Vagina (tissue), 2 donors: ENCODE data around the gene LYPD1. TPM values are rescaled to one million over a fixed set of nuclear protein-coding genes. Genes with fewer than 3 reads are reported as not detected.

Experiments
- DNase-seq, 2 donors: peaks; one replicate each; pipeline ENCODE4 v3.0.0-alpha.2; 2017; ENCODE audit errors: extremely low spot score in 2 of 2
- H3K27ac ChIP-seq: fragments of 200-600 bp; sonication (generic); one replicate; pipeline ENCODE4 v1.5.1; 2019
- H3K27me3 ChIP-seq: fragments of 200-600 bp; sonication (generic); one replicate; pipeline ENCODE4 v1.5.1; 2019
- H3K36me3 ChIP-seq, 2 donors: fragments of 200-600 bp; sonication (generic); one replicate each; pipeline ENCODE4 v1.5.1; 2017 to 2019
- H3K4me1 ChIP-seq: fragments of 200-600 bp; sonication (generic); one replicate; pipeline ENCODE4 v1.5.1; 2019
- H3K4me3 ChIP-seq, 2 donors: fragments of 200-600 bp; sonication (generic); 1 replicate in 1 of 2; 2 replicates in 1 of 2; pipeline ENCODE4 v1.5.1; 2016 to 2019
- H3K9me3 ChIP-seq: fragments of 200-600 bp; sonication (generic); one replicate; pipeline ENCODE4 v1.5.1; 2019
- CTCF ChIP-seq, 3 experiments: fragments of 450-650 bp in 2 of 3; fragments of 200-600 bp in 1 of 3; sonication (generic) in 1 of 3; IDR thresholded peaks; one replicate each; pipeline ENCODE4 v1.5.1; 2017 to 2019; ENCODE audit warnings: antibody characterized with exemption in 3 of 3, mild to moderate bottlenecking in 2 of 3, moderate library complexity in 2 of 3
- POLR2A ChIP-seq, 2 donors: fragments of 450-650 bp; IDR thresholded peaks; one replicate each; pipeline ENCODE4 v1.6.1; 2017; ENCODE audit warnings: antibody characterized with exemption in 2 of 2, mild to moderate bottlenecking in 2 of 2, moderate library complexity in 2 of 2
- POLR2AphosphoS5 ChIP-seq, 2 donors: sonication (generic); formaldehyde crosslinking; IDR thresholded peaks; one replicate each; pipeline ENCODE4 v1.9.0; 2017; ENCODE audit warnings: antibody characterized with exemption in 2 of 2, mild to moderate bottlenecking in 2 of 2, low read depth in 1 of 2; ENCODE audit not compliant: insufficient read depth in 1 of 2
- intact Hi-C: fragments of 100-400 bp; cut with DNase I; formaldehyde crosslinking; loops from one replicate; pipeline ENCODE4 v1.15.1; 2023
- total RNA-seq: library from RNA; depleted of rRNA; stranded (reverse); fragments of >200 nt; gene quantifications from one replicate; pipeline ENCODE4 v1.2.3, GENCODE V29; 2016

The LYPD1 gene
- total RNA-seq, 1 donor from 2014 or later = not detected

DNA sequence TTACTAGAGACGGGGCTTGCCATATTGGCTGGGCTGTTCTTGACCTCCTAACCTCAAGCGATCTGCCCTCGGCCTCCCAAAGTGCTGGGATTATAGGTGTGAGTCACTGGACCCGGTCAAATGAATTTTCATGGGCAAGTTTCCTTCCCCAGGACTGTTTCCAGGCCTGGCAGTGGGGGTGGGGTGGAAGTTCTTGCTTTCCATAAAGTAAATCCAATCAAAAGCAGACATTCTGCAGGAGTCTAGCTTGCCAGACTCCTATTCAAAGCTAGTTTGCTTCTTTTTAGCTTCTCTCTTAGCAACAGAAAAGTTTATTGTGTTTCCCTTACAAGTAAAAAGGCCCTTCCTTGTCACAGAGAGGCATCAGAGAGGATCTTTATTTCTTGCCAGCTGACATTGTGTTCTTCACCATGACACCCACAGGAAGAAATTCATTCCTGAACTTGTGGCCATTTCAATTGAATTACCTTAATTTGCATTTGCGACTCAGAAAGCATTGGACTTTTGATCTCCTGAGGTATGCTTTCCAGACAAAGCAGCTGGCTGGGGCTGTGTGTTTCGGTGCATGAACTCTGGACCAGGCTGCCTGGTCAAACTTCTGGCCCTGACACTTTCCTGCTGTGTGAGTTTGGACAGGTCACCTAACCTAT is 37.9 kb downstream of the LYPD1 start:
- Histone ChIP-seq H3K27me3 (no peaks in the 10 kb centered on the region), H3K27ac (no peak overlapping the region), H3K4me1 (peaks cover 15% of the 10 kb centered on the region), H3K9me3 (no peaks in the 10 kb centered on the region), H3K4me3 (no peak overlapping the region), H3K36me3 (no peaks in the 10 kb centered on the region)
- DNase-seq = no peak
- TF ChIP-seq CTCF (IDR thresholded peaks at IDR 0.05) = no peak
- no peak for TF ChIP-seq POLR2AphosphoS5 (IDR thresholded peaks at IDR 0.05; ENCODE audit: insufficient read depth in 1 of 2, low read depth in 1 of 2)
- TF ChIP-seq POLR2A (IDR thresholded peaks at IDR 0.05) = no peak
- intact Hi-C loops = no loop called here

GRCh38 chr2:132627536-132627935 is 42.5 kb downstream of the LYPD1 start:
- Histone ChIP-seq H3K4me3 (no peak overlapping the region), H3K36me3 (no peaks in the 10 kb centered on the region), H3K9me3 (no peaks in the 10 kb centered on the region), H3K27ac (no peak overlapping the region), H3K27me3 (no peaks in the 10 kb centered on the region), H3K4me1 (peaks cover 21% of the 10 kb centered on the region)
- TF ChIP-seq POLR2A (IDR thresholded peaks at IDR 0.05) = no peak
- TF ChIP-seq CTCF (IDR thresholded peaks at IDR 0.05) = no peak
- TF ChIP-seq POLR2AphosphoS5 (IDR thresholded peaks at IDR 0.05; ENCODE audit: insufficient read depth in 1 of 2, low read depth in 1 of 2) = no peak
- intact Hi-C loops = no loop called here
- no peak for DNase-seq

DNA sequence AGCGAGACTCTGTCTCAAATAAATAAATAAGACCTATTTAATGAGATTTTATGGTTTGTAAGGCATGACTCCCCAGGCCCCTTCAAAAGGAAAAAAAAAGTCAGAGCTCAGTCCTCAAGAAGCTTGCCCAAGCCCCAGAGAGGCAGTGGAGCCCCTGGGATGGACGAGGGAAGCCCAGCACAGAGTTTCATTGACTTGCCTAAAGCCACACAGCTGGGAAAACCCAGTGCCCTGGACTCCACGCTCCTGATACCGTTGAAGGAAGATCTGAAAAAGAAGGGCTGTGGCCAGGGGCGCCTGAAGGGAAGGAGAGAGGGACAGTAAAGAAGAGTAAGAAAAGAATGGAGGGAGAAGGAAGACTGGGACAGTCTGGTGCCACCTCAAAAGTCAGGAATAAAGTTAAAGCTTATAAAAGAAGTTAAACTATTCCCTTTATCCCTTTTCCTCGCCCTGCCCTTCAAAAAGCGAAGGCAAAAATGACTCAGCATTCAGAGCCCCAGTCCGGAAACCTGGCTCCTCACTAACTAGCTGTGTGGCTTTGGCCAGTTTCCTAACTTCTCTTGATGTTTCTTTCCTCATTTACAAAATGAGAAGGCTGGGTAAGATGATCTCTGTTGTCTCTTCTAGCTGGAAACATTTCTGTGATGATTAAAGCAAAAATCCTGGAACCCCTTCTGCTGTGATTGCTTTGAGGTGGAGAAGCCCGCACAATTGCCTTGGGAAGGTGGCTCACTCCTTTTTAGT is 46.7 kb downstream of the LYPD1 start:
- intact Hi-C loops = no loop called here
- no peaks in the 10 kb centered on the region for H3K27me3 ChIP-seq
- H3K4me1 ChIP-seq = peaks cover 11% of the 10 kb centered on the region
- H3K27ac ChIP-seq = no peak overlapping the region
- no peak overlapping the region for H3K4me3 ChIP-seq
- H3K9me3 ChIP-seq = no peaks in the 10 kb centered on the region
- DNase-seq = no peak
- H3K36me3 ChIP-seq = no peaks in the 10 kb centered on the region
- no peak for TF ChIP-seq CTCF (IDR thresholded peaks at IDR 0.05)
- no peak for TF ChIP-seq POLR2AphosphoS5 (IDR thresholded peaks at IDR 0.05; ENCODE audit: insufficient read depth in 1 of 2, low read depth in 1 of 2)
- no peak for TF ChIP-seq POLR2A (IDR thresholded peaks at IDR 0.05)

GRCh38 chr2:132621131-132621875 is 48.7 kb downstream of the LYPD1 start:
- no peaks in the 10 kb centered on the region for H3K36me3 ChIP-seq
- H3K27ac ChIP-seq = no peak overlapping the region
- H3K4me3 ChIP-seq = no peak overlapping the region
- intact Hi-C loops = no loop called here
- TF ChIP-seq POLR2A (IDR thresholded peaks at IDR 0.05) = no peak
- TF ChIP-seq CTCF (IDR thresholded peaks at IDR 0.05) = no peak
- TF ChIP-seq POLR2AphosphoS5 (IDR thresholded peaks at IDR 0.05; ENCODE audit: insufficient read depth in 1 of 2, low read depth in 1 of 2) = no peak
- no peaks in the 10 kb centered on the region for H3K9me3 ChIP-seq
- no peak for DNase-seq
- H3K4me1 ChIP-seq = peaks cover 11% of the 10 kb centered on the region
- H3K27me3 ChIP-seq = no peaks in the 10 kb centered on the region
